DOHH2 (cell line): Measurements from ENCODE around the gene KIFBP.

ENCODE experiments used
- CTCF ChIP-seq: fragments of 200-600 bp; sonication (generic); IDR thresholded peaks from one replicate; pipeline ENCODE4 v1.5.1; 2014; ENCODE audit warnings: antibody characterized with exemption, mild to moderate bottlenecking, low read depth, low read length; ENCODE audit not compliant: poor library complexity, severe bottlenecking
- EZH2phosphoT487 ChIP-seq: fragments of 200-600 bp; sonication (generic); IDR thresholded peaks from 2 replicates; pipeline ENCODE4 v1.6.1; 2017; ENCODE audit warnings: borderline replicate concordance, mild to moderate bottlenecking, antibody characterized with exemption, low read length, moderate library complexity, mixed read lengths

GRCh38 chr10:69005704-69006485, 17.3 kb downstream of the KIFBP start:
- TF ChIP-seq CTCF (no peak), EZH2phosphoT487 (no peak)
